GM19351 (cell line): ENCODE data around the gene ECM1.

Experiments
- ATAC-seq: cut with Tn5 transposase; IDR thresholded peaks from one replicate; pipeline ENCODE4 v1.9.1; 2021; ENCODE audit warnings: mild to moderate bottlenecking, moderate library complexity; ENCODE audit not compliant: unreplicated experiment

ECM1 gene

GRCh38 chr1:150507912-150508864 is at the start of gene ECM1:
Gene ECM1, plus strand, starts transcription at chr1:150508109. Its CDS starts 101 bp downstream, at chr1:150508210.
- no peak for ATAC-seq

DNA sequence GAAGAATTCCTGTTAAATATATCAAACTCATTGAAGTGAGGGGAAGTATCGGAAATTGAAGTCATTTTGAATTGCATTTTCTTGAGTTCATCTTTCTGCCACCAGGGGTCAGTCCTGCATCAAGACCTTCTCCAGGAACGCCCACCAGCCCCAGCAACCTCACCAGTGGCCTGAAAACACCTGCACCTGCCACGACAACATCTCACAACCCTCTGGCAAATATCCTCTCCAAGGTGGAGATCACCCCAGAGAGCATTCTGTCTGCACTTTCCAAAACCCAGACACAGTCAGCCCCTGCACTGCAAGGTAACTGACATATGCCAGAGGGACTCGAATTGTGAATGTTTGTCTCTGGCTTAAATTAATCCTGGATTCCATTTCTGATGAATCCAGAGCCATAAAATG is 43.5 kb upstream of the ECM1 start:
- no peak for ATAC-seq

DNA sequence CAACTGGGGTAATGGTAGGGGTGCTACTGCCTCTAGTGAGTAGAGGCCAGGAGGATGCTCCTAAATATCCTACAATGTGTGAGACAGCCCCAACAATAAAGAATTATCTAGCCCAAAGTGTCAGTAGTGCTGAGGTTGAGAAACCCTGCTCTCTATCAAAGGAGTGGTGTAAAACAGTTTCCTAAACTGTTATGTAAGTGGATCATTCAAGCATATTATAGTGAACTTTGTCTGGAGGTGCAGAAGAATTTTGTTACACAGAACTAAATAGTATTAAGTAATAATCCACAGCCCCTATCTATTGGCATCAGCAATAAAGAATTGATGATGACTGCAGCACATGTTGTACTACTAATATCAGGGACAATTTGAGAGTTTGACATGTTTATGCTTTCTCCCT is 40.9 kb upstream of the ECM1 start:
- no peak for ATAC-seq

DNA sequence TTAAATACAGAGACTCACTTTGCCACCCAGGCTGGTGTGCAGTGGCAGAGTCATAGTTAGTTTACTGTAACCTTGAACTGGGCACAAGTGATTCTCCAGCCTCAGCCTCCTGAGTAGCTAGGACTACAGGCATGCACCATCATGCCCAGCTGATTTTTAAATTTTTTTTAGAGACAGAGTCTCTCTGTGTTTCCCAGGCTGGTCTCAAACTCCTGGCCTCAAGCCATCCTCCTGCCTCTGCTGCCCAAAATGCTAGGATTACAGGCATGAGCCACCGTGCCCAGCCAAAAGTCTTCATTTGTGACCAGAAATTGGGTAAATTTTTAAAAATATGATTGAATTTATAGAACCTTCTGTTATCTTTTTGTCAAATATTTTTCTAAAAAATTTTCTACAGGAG is 38.6 kb upstream of the ECM1 start:
- ATAC-seq = no peak

DNA sequence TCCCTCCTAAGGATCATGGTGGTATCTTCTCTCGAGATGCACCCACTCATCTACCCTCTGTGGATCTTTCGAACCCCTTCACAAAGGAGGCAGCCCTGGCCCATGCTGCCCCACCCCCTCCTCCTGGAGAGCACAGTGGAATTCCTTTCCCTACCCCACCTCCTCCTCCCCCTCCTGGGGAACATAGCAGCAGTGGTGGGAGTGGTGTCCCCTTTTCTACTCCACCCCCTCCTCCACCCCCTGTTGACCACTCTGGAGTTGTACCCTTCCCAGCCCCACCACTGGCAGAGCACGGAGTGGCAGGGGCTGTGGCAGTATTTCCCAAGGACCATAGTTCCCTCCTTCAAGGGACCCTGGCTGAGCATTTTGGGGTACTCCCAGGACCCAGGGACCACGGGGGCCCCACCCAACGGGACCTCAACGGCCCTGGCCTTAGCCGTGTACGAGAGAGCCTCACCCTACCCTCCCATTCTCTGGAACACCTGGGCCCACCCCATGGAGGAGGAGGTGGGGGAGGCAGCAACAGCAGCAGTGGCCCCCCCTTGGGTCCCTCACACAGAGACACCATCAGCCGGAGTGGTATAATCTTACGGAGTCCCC is 35.2 kb upstream of the ECM1 start:
- ATAC-seq = no peak

DNA sequence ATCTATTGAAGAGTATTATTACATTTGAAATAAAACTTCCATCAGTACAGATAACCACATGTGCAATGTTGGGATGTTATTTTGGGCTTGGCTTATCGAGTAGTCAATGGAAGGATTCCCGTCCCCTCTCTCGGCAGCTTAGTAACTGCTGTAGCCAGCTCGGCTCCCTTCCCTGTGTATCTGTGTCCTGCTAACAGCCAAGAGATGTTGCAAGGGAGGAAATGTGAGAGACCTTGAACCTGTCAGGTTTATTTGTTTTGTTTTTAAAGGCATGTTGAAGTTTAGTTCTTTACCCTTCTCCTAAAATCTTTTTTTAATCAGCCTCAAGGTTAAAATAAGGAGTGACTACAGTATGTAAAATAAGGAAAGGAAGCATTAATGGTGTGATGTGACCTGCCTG is 34.2 kb upstream of the ECM1 start:
- no peak for ATAC-seq

GRCh38 chr1:150474869-150475268 is 33.0 kb upstream of the ECM1 start:
- ATAC-seq = no peak

DNA sequence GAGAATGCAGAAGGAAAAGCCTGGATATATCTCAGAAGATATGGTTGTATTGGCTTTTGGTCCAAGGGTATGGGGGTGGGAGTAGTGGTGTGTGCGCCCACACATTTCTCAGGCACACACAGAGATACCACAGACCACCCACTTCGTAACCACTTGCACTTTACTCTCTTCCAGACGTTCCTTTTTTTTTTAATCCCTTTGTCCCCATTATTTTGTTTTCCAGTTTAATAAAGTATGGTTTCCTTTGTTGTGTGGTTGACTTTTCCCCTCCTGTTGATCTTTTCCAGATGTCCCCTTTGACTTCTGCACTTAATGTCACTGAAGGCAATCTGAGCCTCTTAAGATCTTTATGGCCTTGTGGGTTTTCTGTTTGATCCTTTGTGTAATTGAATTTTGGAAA is 31.2 kb upstream of the ECM1 start:
- no peak for ATAC-seq

GRCh38 chr1:150477320-150477719 is 30.6 kb upstream of the ECM1 start:
- ATAC-seq = no peak

GRCh38 chr1:150477733-150478132 is 30.2 kb upstream of the ECM1 start:
- no peak for ATAC-seq

DNA sequence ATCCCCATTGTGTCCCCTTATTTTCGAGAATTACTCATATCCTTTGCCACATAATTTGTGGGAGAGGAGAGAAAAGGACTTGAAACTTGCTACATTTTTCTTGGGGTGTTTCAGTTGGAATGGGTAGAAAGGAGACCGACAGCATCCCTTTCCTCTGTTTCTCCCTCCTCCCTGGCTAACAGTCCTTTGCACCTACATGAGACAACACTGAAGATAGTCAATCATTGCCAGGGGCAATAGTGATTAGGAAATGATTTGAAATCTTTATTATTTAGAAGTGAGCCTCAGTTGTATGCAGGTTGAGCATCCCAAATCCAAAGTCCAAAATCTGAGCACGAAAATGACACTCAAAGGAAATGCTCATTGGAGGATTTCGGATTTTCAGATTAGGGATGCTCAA is 28.5 kb upstream of the ECM1 start:
- ATAC-seq = no peak

DNA sequence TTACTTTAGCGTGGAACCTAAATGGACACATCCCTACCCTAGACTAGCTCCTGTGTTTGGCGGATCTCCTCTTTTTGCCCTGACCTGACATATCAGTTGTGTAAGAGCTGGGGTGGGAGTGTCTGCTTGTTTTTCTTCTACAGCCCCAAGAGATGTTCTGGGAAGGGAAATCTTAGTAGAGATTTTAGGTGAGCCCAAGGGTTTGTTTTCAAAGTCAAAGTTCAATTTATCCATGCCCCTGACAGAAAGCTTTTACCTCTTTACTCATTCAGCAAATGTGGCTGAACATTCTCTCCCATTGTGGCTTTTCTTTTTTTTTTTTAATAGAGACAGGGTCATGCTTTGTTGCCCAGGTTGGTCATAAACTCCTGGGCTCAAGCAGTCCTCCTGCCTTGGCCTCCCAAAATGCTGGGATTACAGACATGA is 28.0 kb upstream of the ECM1 start:
- no peak for ATAC-seq

DNA sequence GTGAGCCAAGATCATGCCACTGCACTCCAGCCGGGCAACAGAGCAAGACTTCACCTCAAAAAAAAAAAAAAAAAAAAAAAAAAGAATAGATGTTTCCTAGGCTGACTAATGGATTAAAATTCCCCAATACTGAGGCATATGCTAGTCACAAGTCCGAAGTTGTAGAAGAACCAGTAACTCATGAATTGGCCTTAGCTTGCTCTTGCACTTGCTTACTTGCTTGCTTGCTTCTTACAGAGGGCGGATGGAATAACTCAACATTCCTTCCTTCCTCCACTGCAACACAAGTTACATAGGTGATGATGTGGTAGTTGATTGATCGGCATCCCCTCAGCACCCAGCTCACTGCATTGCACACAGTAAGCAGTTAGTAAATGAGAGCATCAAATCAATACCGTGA is 23.5 kb upstream of the ECM1 start:
- no peak for ATAC-seq

DNA sequence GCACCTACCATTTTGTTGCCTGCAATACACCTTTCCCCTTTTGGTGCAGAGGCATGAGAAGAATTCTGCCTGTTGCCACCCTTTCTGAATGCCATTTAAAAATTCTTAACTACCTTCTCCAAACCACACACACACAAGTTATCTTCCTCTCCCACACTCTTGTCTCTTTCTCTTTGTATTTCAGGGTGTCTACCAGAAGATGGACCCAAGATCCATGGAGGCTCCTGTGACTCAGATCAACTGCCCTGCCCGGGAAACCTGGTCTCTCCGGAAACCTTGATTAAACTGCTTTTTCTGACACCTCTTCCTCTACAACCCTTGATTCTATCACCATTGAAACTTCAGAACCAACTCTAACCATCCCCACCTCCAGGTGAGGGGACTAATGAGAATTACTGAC is 23.0 kb upstream of the ECM1 start:
- no peak for ATAC-seq

- peak; percentile 100 for ATAC-seq
Observed at GRCh38 chr1:150486966-150487762, 20.7 kb upstream of the ECM1 start, which contains the start of gene TARS2. Gene TARS2, plus strand, starts transcription at chr1:150487419. Its CDS starts 32 bp downstream, at chr1:150487451.

DNA sequence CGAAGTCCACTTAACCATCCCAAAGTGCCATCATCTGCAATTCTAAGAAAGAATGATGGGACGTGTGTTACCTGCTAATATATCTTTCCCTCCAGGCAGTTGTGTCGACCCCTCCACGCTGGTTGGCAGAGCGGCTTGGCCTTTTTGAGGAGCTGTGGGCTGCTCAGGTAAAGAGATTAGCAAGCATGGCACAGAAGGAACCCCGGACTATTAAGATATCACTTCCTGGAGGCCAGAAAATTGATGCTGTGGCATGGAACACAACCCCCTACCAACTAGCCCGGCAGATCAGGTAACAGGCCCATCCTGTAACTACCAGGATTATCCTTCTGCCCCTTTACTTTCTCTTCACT is 20.2 kb upstream of the ECM1 start:
- ATAC-seq = no peak

- ATAC-seq = no peak
Observed at GRCh38 chr1:150493175-150493574, 14.7 kb upstream of the ECM1 start.

DNA sequence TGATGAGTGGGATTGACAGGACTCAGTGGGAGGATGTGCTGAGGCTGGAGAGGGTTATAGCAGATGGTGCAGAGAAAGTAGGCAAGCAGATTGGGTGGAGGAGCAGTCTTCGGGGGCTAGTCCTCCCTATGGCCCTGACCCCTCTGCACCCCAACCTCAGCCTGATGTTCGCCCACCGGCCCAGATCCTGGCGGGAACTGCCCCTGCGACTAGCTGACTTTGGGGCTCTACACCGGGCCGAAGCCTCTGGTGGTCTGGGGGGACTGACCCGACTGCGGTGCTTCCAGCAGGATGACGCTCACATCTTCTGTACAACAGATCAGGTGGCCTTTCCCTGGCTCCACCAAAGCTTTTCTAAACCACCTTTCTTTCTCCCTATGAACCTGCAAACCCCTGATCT is 9.6 kb upstream of the ECM1 start:
- no peak for ATAC-seq

DNA sequence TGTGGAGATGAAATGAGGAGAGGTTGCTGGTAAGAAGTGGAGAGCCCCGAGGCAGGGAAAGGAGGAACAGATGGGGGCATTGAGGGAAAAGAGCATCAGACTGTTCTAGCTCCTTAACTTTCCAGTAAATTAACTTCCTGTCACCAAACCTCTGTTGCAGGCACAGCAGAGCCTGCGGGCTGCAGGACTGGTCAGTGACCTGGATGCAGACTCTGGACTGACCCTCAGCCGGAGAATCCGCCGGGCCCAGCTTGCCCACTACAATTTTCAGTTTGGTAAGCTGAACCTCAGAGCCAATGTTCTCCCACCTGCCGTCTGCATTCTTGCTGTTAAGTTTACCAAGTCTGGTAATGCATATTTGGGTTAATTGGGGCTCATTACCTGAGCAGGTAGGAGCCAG is 2.5 kb upstream of the ECM1 start:
- ATAC-seq = no peak

DNA sequence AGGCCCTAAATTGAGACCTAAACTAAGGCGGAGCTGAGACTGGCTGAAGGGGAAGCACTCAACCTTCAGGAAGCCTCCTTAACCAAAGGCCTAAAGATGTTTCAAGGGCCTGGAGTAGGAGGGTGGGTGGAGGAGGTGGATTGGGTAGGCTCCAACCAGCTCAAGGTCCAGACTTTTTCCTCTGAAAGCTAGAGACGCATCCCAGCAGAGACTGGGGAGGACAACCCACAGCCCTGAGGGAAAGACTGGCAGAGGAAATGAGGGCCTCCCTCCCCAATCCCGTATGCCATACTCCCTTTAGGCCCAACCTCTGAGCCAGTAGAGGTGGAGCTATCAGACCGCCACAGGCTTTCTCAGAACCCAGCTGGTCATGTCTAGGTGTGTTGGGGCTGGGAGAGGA is 1.1 kb downstream of the ECM1 start:
- no peak for ATAC-seq

GRCh38 chr1:150511551-150511950 is 3.6 kb downstream of the ECM1 start:
- ATAC-seq = no peak
